Suprapubic skin (tissue), 4 donors: ENCODE measurements around the gene TLL1. TPM values are rescaled to one million over a fixed set of nuclear protein-coding genes. Genes with fewer than 3 reads are reported as not detected.

Source experiments
- DNase-seq, 2 donors: peaks; one replicate each; pipeline ENCODE4 v3.0.0-alpha.2; 2019; ENCODE audit warnings: low spot score in 2 of 2
- H3K27ac ChIP-seq: fragments of 200-600 bp; sonication (generic); one replicate; pipeline ENCODE4 v1.5.1; 2019
- H3K27me3 ChIP-seq: fragments of 200-600 bp; sonication (generic); one replicate; pipeline ENCODE4 v1.5.1; 2019
- H3K36me3 ChIP-seq: fragments of 200-600 bp; sonication (generic); one replicate; pipeline ENCODE4 v1.5.1; 2019
- H3K4me1 ChIP-seq: fragments of 200-600 bp; sonication (generic); one replicate; pipeline ENCODE4 v1.5.1; 2019
- H3K4me3 ChIP-seq: fragments of 200-600 bp; sonication (generic); one replicate; pipeline ENCODE4 v1.5.1; 2019; ENCODE audit warnings: mild to moderate bottlenecking
- H3K9me3 ChIP-seq: fragments of 200-600 bp; sonication (generic); one replicate; pipeline ENCODE4 v1.5.1; 2019
- CTCF ChIP-seq, 2 donors: fragments of 200-600 bp in 1 of 2; fragments of 450-650 bp in 1 of 2; sonication (generic) in 1 of 2; IDR thresholded peaks; one replicate each; pipeline ENCODE4 v1.5.1; 2016 to 2019; ENCODE audit warnings: antibody characterized with exemption in 2 of 2, mild to moderate bottlenecking in 1 of 2, moderate library complexity in 1 of 2
- EP300 ChIP-seq: sonication (generic); formaldehyde crosslinking; IDR thresholded peaks from one replicate; pipeline ENCODE4 v1.6.1; 2017; ENCODE audit warnings: antibody characterized with exemption
- POLR2A ChIP-seq, 2 donors: fragments of 450-650 bp; IDR thresholded peaks; one replicate each; pipeline ENCODE4 v1.6.1; 2017; ENCODE audit warnings: antibody characterized with exemption in 2 of 2, mild to moderate bottlenecking in 2 of 2, moderate library complexity in 2 of 2
- POLR2AphosphoS5 ChIP-seq, 3 donors: sonication (generic); formaldehyde crosslinking; IDR thresholded peaks; one replicate each; pipeline ENCODE4 v1.6.1; 2017; ENCODE audit warnings: antibody characterized with exemption in 3 of 3
- WGBS: methylation state at CpG from one replicate; pipeline ENCODE4 v1.1.5; 2018; 5-methylcytosine and 5-hydroxymethylcytosine counted together
- total RNA-seq, 4 donors: library from RNA; depleted of rRNA; stranded (reverse); fragments of >200 nt; gene quantifications; one replicate each; pipeline ENCODE4 v1.1.0, GENCODE V29; 2016

The TLL1 gene
- total RNA-seq, 4 donors from 2014 or later: 6.4 to 12.9 (median 8.6) TPM

DNA sequence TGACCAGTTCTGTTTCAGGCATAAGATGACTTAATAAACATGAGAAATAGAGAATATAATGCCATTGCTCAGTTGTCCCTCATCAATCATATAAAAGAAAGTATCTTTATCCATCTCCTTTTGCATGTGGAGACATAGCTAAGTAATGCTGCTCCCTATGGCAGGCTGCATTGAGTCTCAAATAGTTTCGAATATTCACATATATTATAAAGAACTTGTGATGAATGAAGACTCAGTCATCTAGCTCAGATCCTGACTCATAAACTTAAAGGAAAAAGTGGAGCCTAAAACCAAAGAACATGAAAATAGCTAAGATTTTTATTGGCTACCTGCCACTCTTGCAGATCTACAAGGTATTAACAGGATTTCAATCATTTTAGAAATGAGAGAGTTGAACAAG is 11.7 kb upstream of the TLL1 start:
- H3K9me3 ChIP-seq: no peaks in the 10 kb centered on the region
- WGBS: 62% methylated on average over 1 of the region's 1 CpG

GRCh38 chr4:165864271-165864670 is 8.8 kb upstream of the TLL1 start:
- Histone ChIP-seq H3K4me1 (no peaks in the 10 kb centered on the region), H3K36me3 (no peaks in the 10 kb centered on the region), H3K4me3 (no peak overlapping the region), H3K27ac (no peak overlapping the region), H3K27me3 (no peaks in the 10 kb centered on the region), H3K9me3 (no peaks in the 10 kb centered on the region)
- no peak for DNase-seq
- TF ChIP-seq POLR2A (IDR thresholded peaks at IDR 0.05): no peak
- 66% methylated on average over 3 of the region's 3 CpGs for WGBS

More for the DNA sequence above, 11.7 kb upstream of the TLL1 start:
- Histone ChIP-seq H3K36me3 (no peaks in the 10 kb centered on the region), H3K4me3 (no peak overlapping the region), H3K27ac (no peak overlapping the region), H3K4me1 (no peaks in the 10 kb centered on the region), H3K27me3 (no peaks in the 10 kb centered on the region)
- DNase-seq: no peak
- TF ChIP-seq CTCF (IDR thresholded peaks at IDR 0.05): no peak
- TF ChIP-seq EP300: no peak
- TF ChIP-seq POLR2A (IDR thresholded peaks at IDR 0.05): no peak
- no peak for TF ChIP-seq POLR2AphosphoS5 (IDR thresholded peaks at IDR 0.05)

- Histone ChIP-seq H3K4me3 (no peak overlapping the region), H3K27me3 (no peaks in the 10 kb centered on the region), H3K27ac (no peak overlapping the region), H3K36me3 (no peaks in the 10 kb centered on the region), H3K4me1 (no peaks in the 10 kb centered on the region), H3K9me3 (no peaks in the 10 kb centered on the region)
- TF ChIP-seq POLR2A (IDR thresholded peaks at IDR 0.05): no peak
- no peak for DNase-seq
- WGBS: 70% methylated on average over 7 of the region's 7 CpGs
Observed at GRCh38 chr4:165866019-165866650, 6.9 kb upstream of the TLL1 start.

DNA sequence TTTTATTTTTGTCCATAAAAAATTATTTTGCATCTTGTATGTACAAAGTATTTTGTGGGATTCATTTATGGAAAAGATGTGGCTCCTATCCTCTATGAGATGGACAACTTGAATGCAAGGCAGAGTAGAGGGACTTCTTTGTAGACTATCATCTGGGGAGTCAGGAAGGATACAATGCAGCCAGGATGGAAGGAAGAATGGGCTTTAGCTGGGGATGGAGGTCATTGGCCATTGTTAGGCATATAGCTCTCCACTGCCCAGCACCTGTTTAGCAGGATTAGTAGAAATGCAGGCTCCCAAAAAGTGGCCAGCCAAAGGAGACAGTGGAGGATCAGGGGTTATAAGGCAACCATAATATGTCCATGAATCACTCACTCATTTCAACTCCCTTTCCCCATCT is 5.1 kb upstream of the TLL1 start:
- Histone ChIP-seq H3K4me3 (no peak overlapping the region), H3K9me3 (no peaks in the 10 kb centered on the region), H3K27me3 (no peaks in the 10 kb centered on the region), H3K4me1 (peaks cover 14% of the 10 kb centered on the region), H3K36me3 (no peaks in the 10 kb centered on the region), H3K27ac (no peak overlapping the region)
- TF ChIP-seq POLR2A (IDR thresholded peaks at IDR 0.05) (no peak), CTCF (IDR thresholded peaks at IDR 0.05) (no peak), POLR2AphosphoS5 (IDR thresholded peaks at IDR 0.05) (no peak), EP300 (no peak)
- no peak for DNase-seq

GRCh38 chr4:165873298-165874071 is 448 bp downstream of the TLL1 start:
- peaks cover 34% of the 10 kb centered on the region for H3K4me1 ChIP-seq
- no peak for TF ChIP-seq EP300
- TF ChIP-seq POLR2A (IDR thresholded peaks at IDR 0.05): no peak
- no peak for TF ChIP-seq POLR2AphosphoS5 (IDR thresholded peaks at IDR 0.05)
- H3K27me3 ChIP-seq: peaks cover 19% of the 10 kb centered on the region
- H3K4me3 ChIP-seq: peak overlapping the region; percentile 72
- DNase-seq: peak in 1 of 2 donors; percentile 66
- 1% methylated on average over 32 of the region's 70 CpGs for WGBS
- no peaks in the 10 kb centered on the region for H3K36me3 ChIP-seq
- peak overlapping the region; percentile 74 for H3K27ac ChIP-seq
- H3K9me3 ChIP-seq: no peaks in the 10 kb centered on the region

DNA sequence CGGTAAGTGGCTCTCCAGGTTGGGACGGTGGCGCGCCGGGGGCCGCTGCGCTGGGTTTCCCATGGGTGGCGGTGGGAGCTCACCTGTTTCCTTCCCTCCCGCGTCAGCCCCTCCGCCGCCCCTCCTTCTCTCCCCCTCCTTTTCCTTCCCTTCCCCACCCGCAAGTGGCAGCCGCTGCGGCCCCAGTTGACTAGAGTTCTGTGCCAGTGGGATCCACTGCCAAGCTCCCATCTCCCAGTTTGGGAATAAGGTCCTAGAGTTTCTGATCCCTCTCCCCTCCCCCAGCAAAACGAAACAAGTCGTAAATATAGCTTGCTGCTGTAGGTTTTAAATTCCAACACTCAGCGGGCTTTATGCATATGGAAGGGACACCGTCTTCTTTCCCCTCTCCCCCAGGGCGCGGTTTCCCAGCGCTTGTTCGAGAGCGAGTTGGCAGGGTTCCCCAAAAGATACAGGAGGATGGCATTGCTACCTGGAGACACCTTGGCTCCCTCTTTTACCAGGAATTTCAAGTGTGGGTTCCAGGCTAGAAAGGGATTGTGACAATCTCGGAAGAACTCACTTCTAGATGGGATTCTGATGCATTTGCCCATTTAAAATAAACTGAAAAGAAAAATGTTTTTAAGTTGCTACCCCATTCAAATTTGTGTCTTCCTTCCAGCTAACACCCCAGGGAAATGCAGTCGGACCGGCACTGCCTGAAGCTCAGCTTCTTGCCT is 1.2 kb downstream of the TLL1 start:
- 2% methylated on average over 22 of the region's 27 CpGs for WGBS
- peaks cover 19% of the 10 kb centered on the region for H3K27me3 ChIP-seq
- TF ChIP-seq POLR2AphosphoS5 (IDR thresholded peaks at IDR 0.05) (no peak), CTCF (IDR thresholded peaks at IDR 0.05) (no peak), POLR2A (IDR thresholded peaks at IDR 0.05) (no peak), EP300 (no peak)

More for the DNA sequence above, 1.2 kb downstream of the TLL1 start:
- Histone ChIP-seq H3K4me1 (peaks cover 34% of the 10 kb centered on the region), H3K27ac (peak overlapping the region; percentile 74), H3K36me3 (no peaks in the 10 kb centered on the region), H3K4me3 (peak overlapping the region; percentile 72), H3K9me3 (no peaks in the 10 kb centered on the region)
- DNase-seq: peak; percentile 61 to 79
